ENCODE data around the gene ACMSD. TPM values are rescaled to one million over a fixed set of nuclear protein-coding genes. Genes with fewer than 3 reads are reported as not detected.
"Not testable (repeated sequence)": the region's sequence is repeated elsewhere in the genome, so short reads cannot be mapped to it uniquely, and the experiment has no call there.

ACMSD gene
- total and polyA plus RNA-seq, 2 of the 4 experiments (the other 2 are of a cell fraction), result not detected

DNA sequence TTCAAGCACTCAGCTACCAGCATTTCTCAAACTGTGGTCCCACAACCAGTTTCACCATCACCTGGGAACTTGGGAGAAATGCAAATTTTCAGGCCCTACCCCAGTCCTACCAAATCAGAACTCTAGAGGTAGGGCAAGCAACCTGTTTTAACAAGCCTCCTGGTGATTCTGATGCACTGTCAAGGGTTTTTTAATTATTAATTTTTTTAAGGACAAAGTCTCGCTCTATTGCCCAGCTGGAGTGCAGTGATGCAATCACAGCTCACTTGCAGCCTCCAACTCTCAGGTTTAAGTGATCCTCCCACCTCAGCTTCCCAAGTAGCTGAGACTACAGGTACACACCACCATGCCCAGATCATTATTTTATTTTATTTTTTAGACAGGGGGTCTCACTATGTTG lies 7.8 kb downstream of the ACMSD start:
- dilution Hi-C loops (cut with HindIII; ENCODE audit: low sequenced_read_pairs, unreplicated experiment), result no loop called here
- no peak overlapping the region for H3K4me3 ChIP-seq (ENCODE audit: insufficient read depth, low read depth, low read length)
- no peak overlapping the region for H4K91ac ChIP-seq (ENCODE audit: insufficient read depth, low read depth, low read length)
- H4K5ac ChIP-seq (ENCODE audit: low read depth, low read length), result no peak overlapping the region
- H3K4me1 ChIP-seq (ENCODE audit: control insufficient read depth, insufficient read depth, low read length), result no peaks in the 10 kb centered on the region
- no CpG with 5 or more reads among the region's 1 CpG for WGBS, 2 experiments (ENCODE audit: extremely low coverage in 2 of 2, insufficient read length in 1 of 2)
- ChIA-PET CTCF (no interaction called here), POLR2A (ENCODE audit: unreplicated experiment) (no interaction called here)
- no peaks in the 10 kb centered on the region for H3K36me3 ChIP-seq (ENCODE audit: control insufficient read depth, insufficient read depth, low read length)
- H3K9me1 ChIP-seq (ENCODE audit: insufficient read depth, low read length), result no peaks in the 10 kb centered on the region; the same call in 1 of the 2 replicates
- DNase-seq, result no peak
- H4K20me1 ChIP-seq (ENCODE audit: insufficient read depth, low read length), result no peaks in the 10 kb centered on the region
- H4K8ac ChIP-seq (ENCODE audit: low read depth in 2 of 2, low read length in 2 of 2), result no peak overlapping the region
- H2AFZ ChIP-seq (replicated peaks; ENCODE audit: low read length, poor library complexity), result no peak overlapping the region
- no peak overlapping the region for H3K4ac ChIP-seq (ENCODE audit: low read depth, low read length)
- no peaks in the 10 kb centered on the region for H3K9me3 ChIP-seq (ENCODE audit: control insufficient read depth, insufficient read depth, low read length)
- no peak overlapping the region for H3K14ac ChIP-seq (replicated peaks; ENCODE audit: low read depth, low read length)
- no peak overlapping the region for H3K27ac ChIP-seq (ENCODE audit: insufficient read depth, low read length)
- H3K9ac ChIP-seq (ENCODE audit: low read depth, low read length), result no peak overlapping the region
- H2BK5ac ChIP-seq (ENCODE audit: low read depth, low read length, poor library complexity, severe bottlenecking), result no peak overlapping the region
- TF ChIP-seq SMC3 (IDR thresholded peaks at IDR 0.05; ENCODE audit: low read depth, low read length), result no peak
- no peak for TF ChIP-seq MXI1 (IDR thresholded peaks at IDR 0.05; ENCODE audit: borderline replicate concordance, low read depth, low read length)
- TF ChIP-seq POLR2A (IDR thresholded peaks at IDR 0.05; ENCODE audit: low read depth, low read length), result no peak
- TF ChIP-seq RAD21 (IDR thresholded peaks at IDR 0.05; ENCODE audit: low read length), result no peak
- no peak for TF ChIP-seq RFX5 (IDR thresholded peaks at IDR 0.05; ENCODE audit: low read depth, low read length)
- TF ChIP-seq CEBPB (IDR thresholded peaks at IDR 0.05; ENCODE audit: low read depth, low read length), result no peak
- BruUV-seq (replicated peaks), result no TSS peak
- no peak overlapping the region for H2AK5ac ChIP-seq (ENCODE audit: low read depth, low read length)
- H3K56ac ChIP-seq (ENCODE audit: extremely low read depth, insufficient read depth, low read length), result no peak overlapping the region
- ATAC-seq (ENCODE audit: low read depth), result no peak
- H3K18ac ChIP-seq (ENCODE audit: low read depth, low read length), result no peak overlapping the region
- H3K23ac ChIP-seq (ENCODE audit: low read depth, low read length), result no peak overlapping the region
- H2BK120ac ChIP-seq (ENCODE audit: low read depth, low read length), result no peak overlapping the region
- H3K4me2 ChIP-seq (ENCODE audit: low read depth, low read length), result no peak overlapping the region
- intact Hi-C loops (cut with micrococcal nuclease), result no loop called here
- no peaks in the 10 kb centered on the region for H3K27me3 ChIP-seq (ENCODE audit: control insufficient read depth, insufficient read depth, low read length)
- H2BK15ac ChIP-seq (ENCODE audit: low read depth, low read length), result no peak overlapping the region
- H2AK9ac ChIP-seq (replicated peaks; ENCODE audit: low read depth, low read length, poor library complexity), result no peak overlapping the region
- H2BK20ac ChIP-seq (ENCODE audit: low read depth, low read length), result no peak overlapping the region
- H3K79me1 ChIP-seq (ENCODE audit: low read depth in 1 of 2, low read length in 2 of 2), result no peaks in the 10 kb centered on the region
- in situ Hi-C loops (cut with MboI; ENCODE audit: low sequenced_read_pairs), result no loop called here

DNA sequence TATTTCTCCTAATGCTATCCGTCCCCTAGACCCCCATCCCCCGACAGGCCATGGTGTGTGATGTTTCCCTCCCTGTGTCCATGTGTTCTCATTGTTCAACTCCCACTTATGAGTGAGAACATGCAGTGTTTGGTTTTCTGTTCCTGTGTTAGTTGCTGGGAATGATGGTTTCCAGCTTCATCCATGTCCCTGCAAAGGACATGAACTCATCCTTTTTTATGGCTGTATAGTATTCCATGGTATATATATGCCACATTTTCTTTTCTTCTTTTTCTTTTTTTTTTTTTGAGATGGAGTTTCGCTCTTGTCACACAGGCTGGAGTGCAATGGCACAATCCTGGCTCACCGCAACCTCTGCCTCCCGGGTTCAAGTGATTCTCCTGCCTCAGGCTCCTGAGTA lies 9.2 kb downstream of the ACMSD start:
- BruUV-seq (replicated peaks); H3K56ac ChIP-seq (ENCODE audit: extremely low read depth, insufficient read depth, low read length); H3K9me1 ChIP-seq (ENCODE audit: insufficient read depth, low read length); H2AK9ac ChIP-seq (replicated peaks; ENCODE audit: low read depth, low read length, poor library complexity); DNase-seq; H2BK120ac ChIP-seq (ENCODE audit: low read depth, low read length); H4K20me1 ChIP-seq (ENCODE audit: insufficient read depth, low read length); H2BK5ac ChIP-seq (ENCODE audit: low read depth, low read length, poor library complexity, severe bottlenecking); H2BK15ac ChIP-seq (ENCODE audit: low read depth, low read length); H2BK20ac ChIP-seq (ENCODE audit: low read depth, low read length); H3K9me3 ChIP-seq (ENCODE audit: control insufficient read depth, insufficient read depth, low read length); H3K9ac ChIP-seq (ENCODE audit: low read depth, low read length); H3K14ac ChIP-seq (replicated peaks; ENCODE audit: low read depth, low read length); H2AFZ ChIP-seq (replicated peaks; ENCODE audit: low read length, poor library complexity); H3K79me1 ChIP-seq (ENCODE audit: low read depth in 1 of 2, low read length in 2 of 2); dilution Hi-C loops (cut with HindIII; ENCODE audit: low sequenced_read_pairs, unreplicated experiment); H4K8ac ChIP-seq (ENCODE audit: low read depth in 2 of 2, low read length in 2 of 2); H3K4me1 ChIP-seq (ENCODE audit: control insufficient read depth, insufficient read depth, low read length); H3K23ac ChIP-seq (ENCODE audit: low read depth, low read length); H3K4me2 ChIP-seq (ENCODE audit: low read depth, low read length); CTCF ChIA-PET; H3K27ac ChIP-seq (ENCODE audit: insufficient read depth, low read length); H4K91ac ChIP-seq (ENCODE audit: insufficient read depth, low read depth, low read length); ATAC-seq (ENCODE audit: low read depth); H4K5ac ChIP-seq (ENCODE audit: low read depth, low read length); H3K36me3 ChIP-seq (ENCODE audit: control insufficient read depth, insufficient read depth, low read length); H2AK5ac ChIP-seq (ENCODE audit: low read depth, low read length); H3K4ac ChIP-seq (ENCODE audit: low read depth, low read length); in situ Hi-C loops (cut with MboI; ENCODE audit: low sequenced_read_pairs); H3K27me3 ChIP-seq (ENCODE audit: control insufficient read depth, insufficient read depth, low read length); POLR2A ChIA-PET (ENCODE audit: unreplicated experiment); H3K18ac ChIP-seq (ENCODE audit: low read depth, low read length); intact Hi-C loops (cut with micrococcal nuclease); H3K4me3 ChIP-seq (ENCODE audit: insufficient read depth, low read depth, low read length): not testable (repeated sequence)
- WGBS, 2 experiments (ENCODE audit: extremely low coverage in 2 of 2, insufficient read length in 1 of 2), result 50% methylated on average over 1 of the region's 5 CpGs; no CpG with 5 or more reads in 1 of the 2 experiments
